SH-SY5Y (cell line): Measurements from ENCODE around the gene PPP1R16B.

Source experiments
- GATA2 ChIP-seq: IDR thresholded peaks from 2 replicates; pipeline ENCODE4 v1.6.1; 2011; ENCODE audit warnings: mild to moderate bottlenecking, low read depth, low read length
- GATA3 ChIP-seq: IDR thresholded peaks from 2 replicates; pipeline ENCODE4 v1.6.1; 2011; ENCODE audit warnings: low read depth, mild to moderate bottlenecking, low read length, moderate library complexity

DNA sequence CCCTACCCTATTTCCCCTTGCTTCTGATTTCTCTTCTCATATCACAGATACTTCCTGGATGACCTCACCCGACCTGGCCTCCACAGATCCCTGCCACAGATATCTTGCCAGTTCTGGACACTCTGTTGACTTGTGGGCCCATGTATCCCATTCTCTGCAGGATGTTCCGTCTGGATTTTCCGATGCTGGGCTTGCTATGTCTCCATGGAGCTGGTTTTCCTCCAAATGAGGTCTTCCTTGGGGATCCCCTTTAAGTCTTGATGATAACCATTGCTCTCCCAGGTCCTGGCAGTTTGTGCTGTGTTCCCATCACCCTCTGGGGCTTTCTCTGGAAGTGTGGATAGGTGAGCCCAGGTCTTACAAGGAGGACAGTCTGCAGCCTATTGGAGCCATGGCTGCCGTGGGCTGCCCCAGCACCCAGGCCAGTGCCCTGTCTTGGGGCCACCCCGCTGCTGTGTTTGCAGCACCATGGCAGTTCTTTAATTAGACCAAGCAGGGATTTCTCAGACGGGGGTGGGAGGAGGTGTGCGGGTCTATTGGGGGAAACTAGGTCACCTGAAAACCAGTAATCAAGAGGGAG, 23.9 kb downstream of the PPP1R16B start:
- TF ChIP-seq GATA2 (no peak), GATA3 (no peak)
